CD4-positive, alpha-beta T cell treated with Interleukin-6 for 4 hours (primary cell): ENCODE data around the gene TJP1.

Experiments used
- DNase-seq: peaks from one replicate; pipeline ENCODE4 v3.0.0-alpha.2; 2020; ENCODE audit warnings: mixed read lengths

TJP1 gene

DNA sequence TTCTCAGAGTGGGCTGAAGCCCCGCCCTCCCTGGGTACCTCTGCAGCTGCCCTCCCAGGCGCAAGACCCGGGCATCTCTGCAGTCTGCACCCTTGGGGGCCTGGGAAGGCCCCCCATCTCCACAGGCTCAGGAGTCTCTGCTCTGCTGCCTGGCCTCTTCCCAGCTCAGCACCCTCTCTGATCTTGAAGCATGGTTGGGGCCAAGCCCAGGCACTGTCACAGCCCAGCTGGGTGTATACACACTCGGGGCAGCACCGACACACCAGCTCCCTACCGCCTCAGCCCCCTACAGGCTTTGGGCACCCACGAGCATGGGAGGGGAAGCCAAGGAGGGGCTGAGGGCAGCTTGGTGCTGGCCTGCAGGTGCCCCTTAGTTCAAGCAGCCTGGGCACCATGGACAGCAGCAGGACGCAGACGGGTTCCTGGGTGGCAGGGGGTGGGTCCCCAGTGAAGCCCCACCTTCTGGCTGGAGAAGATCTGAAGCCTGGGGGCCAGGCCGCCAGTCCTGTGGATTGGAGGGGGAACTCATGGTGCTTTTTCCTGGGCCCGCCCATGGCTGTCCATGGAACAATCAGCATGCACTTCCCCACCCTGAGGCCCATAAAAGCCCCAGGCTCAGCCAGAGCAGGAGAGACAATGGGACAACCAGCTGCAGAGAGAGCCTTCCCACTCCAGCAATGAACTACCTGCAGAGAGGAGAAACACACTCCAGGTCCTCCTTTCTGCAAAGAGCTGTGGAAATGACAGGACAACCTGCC is 170.6 kb downstream of the TJP1 start:
- no peak for DNase-seq
